Tibial artery (tissue), 4 donors: ENCODE data around the gene BRIP1.

Experiments
- DNase-seq, 2 donors: peaks; one replicate each; pipeline ENCODE4 v3.0.0-alpha.2; 2019
- H3K27ac ChIP-seq, 2 donors: fragments of 200-600 bp; sonication (generic) in 1 of 2; 1 replicate in 1 of 2; 2 replicates in 1 of 2; pipeline ENCODE4 v1.5.1; 2018 to 2019; ENCODE audit warnings: mild to moderate bottlenecking in 1 of 2
- H3K27me3 ChIP-seq, 2 donors: fragments of 200-600 bp; sonication (generic) in 1 of 2; one replicate each; pipeline versions ENCODE4 v1.5.1 to v1.6.0; 2016 to 2019
- H3K36me3 ChIP-seq, 3 donors: fragments of 200-600 bp; sonication (generic) in 2 of 3; one replicate each; pipeline ENCODE4 v1.5.1; 2016 to 2019; ENCODE audit warnings: mild to moderate bottlenecking in 2 of 3
- H3K4me1 ChIP-seq, 4 donors: fragments of 200-600 bp; sonication (generic) in 2 of 4; 1 replicate in 3 of 4; 2 replicates in 1 of 4; pipeline ENCODE4 v1.5.1; 2016 to 2019
- H3K4me3 ChIP-seq, 2 donors: fragments of 200-600 bp; sonication (generic) in 1 of 2; 1 replicate in 1 of 2; 2 replicates in 1 of 2; pipeline ENCODE4 v1.5.1; 2018 to 2019; ENCODE audit warnings: mild to moderate bottlenecking in 2 of 2
- H3K9me3 ChIP-seq, 3 donors: fragments of 200-600 bp; sonication (generic) in 1 of 3; one replicate each; pipeline ENCODE4 v1.5.1; 2016 to 2019
- CTCF ChIP-seq, 2 experiments: fragments of 200-600 bp in 1 of 2; fragments of 450-650 bp in 1 of 2; IDR thresholded peaks; one replicate each; pipeline ENCODE4 v1.5.1; 2017 to 2019; ENCODE audit warnings: antibody characterized with exemption in 2 of 2, mild to moderate bottlenecking in 1 of 2, moderate library complexity in 1 of 2
- intact Hi-C: fragments of 100-400 bp; cut with DNase I; formaldehyde crosslinking; loops from one replicate; pipeline ENCODE4 v1.15.0; 2023; ENCODE audit warnings: low total_unique reads

Gene BRIP1

GRCh38 chr17:61639818-61640217 is 223.5 kb downstream of the BRIP1 start:
- no peak for TF ChIP-seq CTCF (IDR thresholded peaks at IDR 0.05)
- Histone ChIP-seq H3K36me3 (no peaks in the 10 kb centered on the region), H3K4me1 (no peaks in the 10 kb centered on the region), H3K27ac (no peak overlapping the region), H3K27me3 (no peaks in the 10 kb centered on the region), H3K4me3 (no peak overlapping the region), H3K9me3 (peaks cover 0 to 6% (median 4%) of the 10 kb centered on the region in 3 donors)
- no peak for DNase-seq
- intact Hi-C loops = no loop called here

- DNase-seq = no peak
- no peak for TF ChIP-seq CTCF (IDR thresholded peaks at IDR 0.05)
- peaks cover 0 to 6% (median 4%) of the 10 kb centered on the region in 3 donors for H3K9me3 ChIP-seq
- intact Hi-C loops = no loop called here
- H3K36me3 ChIP-seq = no peaks in the 10 kb centered on the region
- H3K4me1 ChIP-seq = no peaks in the 10 kb centered on the region
- H3K4me3 ChIP-seq = no peak overlapping the region
- H3K27ac ChIP-seq = no peak overlapping the region
- H3K27me3 ChIP-seq = no peaks in the 10 kb centered on the region
Observed at GRCh38 chr17:61638087-61638486, 225.2 kb downstream of the BRIP1 start.

- Histone ChIP-seq H3K36me3 (no peaks in the 10 kb centered on the region), H3K4me1 (no peaks in the 10 kb centered on the region), H3K9me3 (peaks cover 0 to 6% (median 4%) of the 10 kb centered on the region in 3 donors), H3K27ac (no peak overlapping the region), H3K4me3 (no peak overlapping the region), H3K27me3 (no peaks in the 10 kb centered on the region)
- DNase-seq = no peak
- intact Hi-C loops = no loop called here
- no peak for TF ChIP-seq CTCF (IDR thresholded peaks at IDR 0.05)
Observed at GRCh38 chr17:61635913-61636432, 227.4 kb downstream of the BRIP1 start.

GRCh38 chr17:61634942-61635538 is 228.3 kb downstream of the BRIP1 start:
- no peak for TF ChIP-seq CTCF (IDR thresholded peaks at IDR 0.05)
- Histone ChIP-seq H3K9me3 (peaks cover 0 to 6% (median 4%) of the 10 kb centered on the region in 3 donors), H3K4me1 (no peaks in the 10 kb centered on the region), H3K36me3 (no peaks in the 10 kb centered on the region), H3K27ac (no peak overlapping the region), H3K27me3 (no peaks in the 10 kb centered on the region), H3K4me3 (no peak overlapping the region)
- no peak for DNase-seq
- intact Hi-C loops = no loop called here

GRCh38 chr17:61634011-61634539 is 229.3 kb downstream of the BRIP1 start:
- H3K36me3 ChIP-seq = no peaks in the 10 kb centered on the region
- intact Hi-C loops = no loop called here
- no peak for TF ChIP-seq CTCF (IDR thresholded peaks at IDR 0.05)
- H3K27ac ChIP-seq = no peak overlapping the region
- no peaks in the 10 kb centered on the region for H3K27me3 ChIP-seq
- H3K9me3 ChIP-seq = peaks cover 0 to 6% (median 4%) of the 10 kb centered on the region in 3 donors
- DNase-seq = no peak
- H3K4me3 ChIP-seq = no peak overlapping the region
- H3K4me1 ChIP-seq = no peaks in the 10 kb centered on the region
